Spleen (tissue), 11 donors: ENCODE data around the gene ALDH1L1. TPM values are rescaled to one million over a fixed set of nuclear protein-coding genes. Genes with fewer than 3 reads are reported as not detected.
"Not testable (repeated sequence)": the region's sequence is repeated elsewhere in the genome, so short reads cannot be mapped to it uniquely, and the experiment has no call there.

Source experiments
- DNase-seq: peaks from one replicate; pipeline ENCODE4 v3.0.0-alpha.2; 2020
- H3K27ac ChIP-seq, 8 donors: fragments of 200-600 bp; sonication (generic) in 7 of 8; 1 replicate in 4 of 8; 2 replicates in 4 of 8; pipeline versions ENCODE4 v1.5.0 to v1.8.0; 2016 to 2021; ENCODE audit warnings: inconsistent platforms in 4 of 8, mild to moderate bottlenecking in 4 of 8, moderate library complexity in 1 of 8
- H3K27me3 ChIP-seq, 7 donors: fragments of 200-600 bp; sonication (generic) in 6 of 7; replicated peaks in 1 of 7; 1 replicate in 4 of 7; 2 replicates in 3 of 7; pipeline versions ENCODE4 v1.5.0 to v1.8.0; 2016 to 2021; ENCODE audit warnings: inconsistent platforms in 3 of 7, mild to moderate bottlenecking in 1 of 7
- H3K36me3 ChIP-seq, 6 donors: fragments of 200-600 bp; sonication (generic) in 5 of 6; 1 replicate in 4 of 6; 2 replicates in 2 of 6; pipeline versions ENCODE4 v1.5.0 to v1.8.0; 2016 to 2021; ENCODE audit warnings: inconsistent platforms in 2 of 6
- H3K4me1 ChIP-seq, 6 donors: fragments of 200-600 bp; sonication (generic) in 5 of 6; 1 replicate in 3 of 6; 2 replicates in 3 of 6; pipeline versions ENCODE4 v1.5.0 to v1.8.0; 2016 to 2021; ENCODE audit warnings: inconsistent platforms in 3 of 6
- H3K4me3 ChIP-seq, 8 donors: fragments of 200-600 bp; sonication (generic) in 7 of 8; 1 replicate in 4 of 8; 2 replicates in 4 of 8; pipeline versions ENCODE4 v1.5.0 to v1.8.0; 2016 to 2021; ENCODE audit warnings: inconsistent platforms in 4 of 8, mild to moderate bottlenecking in 4 of 8, moderate library complexity in 2 of 8
- H3K9me3 ChIP-seq, 8 donors: fragments of 200-600 bp; sonication (generic) in 7 of 8; 1 replicate in 4 of 8; 2 replicates in 4 of 8; pipeline versions ENCODE4 v1.5.0 to v1.8.0; 2016 to 2021; ENCODE audit warnings: inconsistent platforms in 4 of 8
- CTCF ChIP-seq, 11 experiments: fragments of 200-600 bp in 7 of 11; fragments of 450-650 bp in 4 of 11; sonication (generic) in 4 of 11; IDR thresholded peaks in 8 of 11; conservative IDR thresholded peaks in 3 of 11; 1 replicate in 7 of 11; 2 replicates in 4 of 11; pipeline versions ENCODE4 v1.4.0 to v1.8.0; 2016 to 2021; ENCODE audit warnings: antibody characterized with exemption in 11 of 11, inconsistent platforms in 4 of 11, mild to moderate bottlenecking in 1 of 11
- POLR2A ChIP-seq, 3 donors: fragments of 450-650 bp; IDR thresholded peaks; one replicate each; pipeline ENCODE4 v1.5.1; 2017; ENCODE audit warnings: antibody characterized with exemption in 3 of 3, mild to moderate bottlenecking in 1 of 3
- POLR2AphosphoS5 ChIP-seq, 3 donors: sonication (generic); formaldehyde crosslinking; IDR thresholded peaks; one replicate each; pipeline ENCODE4 v1.5.1; 2017; ENCODE audit warnings: antibody characterized with exemption in 3 of 3
- WGBS, 5 donors: extraction: QIAGEN DNeasy Blood & Tissue Kit in 3 of 5; methylation state at CpG; one replicate each; pipeline versions ENCODE4 v1.1.5 to v1.1.7; 2013 to 2018; 5-methylcytosine and 5-hydroxymethylcytosine counted together
- intact Hi-C: fragments of 100-400 bp; cut with DNase I; formaldehyde crosslinking; loops from one replicate; pipeline ENCODE4 v1.15.0; 2023; ENCODE audit warnings: low total_unique reads
- polyA plus RNA-seq, 3 donors: library from polyadenylated mRNA; stranded (reverse); fragments of 200-250 nt; gene quantifications; one replicate each; pipeline ENCODE4 v1.2.1, GENCODE V29; 2013
- total RNA-seq, 7 donors: library from RNA; depleted of rRNA in 3 of 7; stranded (reverse); fragments of >200 nt in 3 of 7; fragmentation: NEBNext Ultra II Directional in 4 of 7; extraction: Animal tissue kit (Norgen Biotek cat#: 25700) in 4 of 7; gene quantifications; one replicate each; pipeline versions ENCODE4 v1.1.0 to v1.2.1, GENCODE V29; 2016 to 2021
- donor health status: healthy with polysubstance abuse.
- donor health status: DM: no; HTN: no; CAD: no; lungs with moderate emphysema.
- donor health status: DM: no; HTN: no; CAD: no.
- donor health status: Bipolar disorder and iron deficiency.
- donor health status: healthy.
- donor health status: DM: no; HTN: no; CAD: no.
- donor health status: DM: yes; HTN: yes; CAD: no.

Gene ALDH1L1
- total and polyA plus RNA-seq, 10 donors = 0.09 to 1.3 (median 0.29) TPM; not detected in 3

- Histone ChIP-seq H3K4me3 (no peak overlapping the region), H3K27me3 (no peaks in the 10 kb centered on the region), H3K4me1 (peaks cover 0 to 8% (median 3%) of the 10 kb centered on the region in 6 donors), H3K36me3 (peaks cover 0 to 13% (median 0%) of the 10 kb centered on the region in 6 donors), H3K9me3 (peaks cover 0 to 18% (median 16%) of the 10 kb centered on the region in 8 donors), H3K27ac (no peak overlapping the region)
- intact Hi-C loops = no loop called here
- TF ChIP-seq POLR2AphosphoS5 (IDR thresholded peaks at IDR 0.05) (no peak), CTCF (IDR thresholded peaks at IDR 0.05 in 8 of 11, conservative IDR thresholded peaks at IDR 0.05 in 3 of 11) (no peak), POLR2A (IDR thresholded peaks at IDR 0.05) (no peak)
- no peak for DNase-seq
- WGBS, 5 donors = 92 to 98% (median 96%) methylated on average over 11 of the region's 11 CpGs
Measured at GRCh38 chr3:126077754-126078153, 102.6 kb downstream of the ALDH1L1 start.

- H3K36me3 ChIP-seq = peaks cover 0 to 13% (median 0%) of the 10 kb centered on the region in 6 donors
- no peak overlapping the region for H3K4me3 ChIP-seq
- peaks cover 0 to 21% (median 16%) of the 10 kb centered on the region in 8 donors for H3K9me3 ChIP-seq
- no peaks in the 10 kb centered on the region for H3K27me3 ChIP-seq
- H3K27ac ChIP-seq = no peak overlapping the region
- no peaks in the 10 kb centered on the region for H3K4me1 ChIP-seq
- intact Hi-C loops = no loop called here
- TF ChIP-seq POLR2AphosphoS5 (IDR thresholded peaks at IDR 0.05) (no peak), CTCF (IDR thresholded peaks at IDR 0.05 in 8 of 11, conservative IDR thresholded peaks at IDR 0.05 in 3 of 11) (no peak), POLR2A (IDR thresholded peaks at IDR 0.05) (no peak)
- DNase-seq = no peak
Measured at GRCh38 chr3:126076140-126076539, 104.2 kb downstream of the ALDH1L1 start.

- DNase-seq = no peak
- intact Hi-C loops = no loop called here
- no peak overlapping the region for H3K27ac ChIP-seq
- peaks cover 0 to 21% (median 13%) of the 10 kb centered on the region in 8 donors for H3K9me3 ChIP-seq
- H3K4me1 ChIP-seq = no peaks in the 10 kb centered on the region
- no peak overlapping the region for H3K4me3 ChIP-seq
- H3K36me3 ChIP-seq = peaks cover 0 to 37% (median 3%) of the 10 kb centered on the region in 6 donors
- no peaks in the 10 kb centered on the region for H3K27me3 ChIP-seq
- 92 to 96% (median 93%) methylated on average over 6 to 10 of the region's 10 CpGs for WGBS, 5 donors
- no peak for TF ChIP-seq POLR2A (IDR thresholded peaks at IDR 0.05)
- TF ChIP-seq POLR2AphosphoS5 (IDR thresholded peaks at IDR 0.05) = no peak
- TF ChIP-seq CTCF (IDR thresholded peaks at IDR 0.05 in 8 of 11, conservative IDR thresholded peaks at IDR 0.05 in 3 of 11) = no peak
Measured at GRCh38 chr3:126070146-126070545, 110.2 kb downstream of the ALDH1L1 start.

- Histone ChIP-seq H3K4me1 (no peaks in the 10 kb centered on the region), H3K27me3 (no peaks in the 10 kb centered on the region), H3K9me3 (peaks cover 0 to 6% (median 2%) of the 10 kb centered on the region in 8 donors), H3K36me3 (peaks cover 0 to 42% (median 3%) of the 10 kb centered on the region in 6 donors), H3K27ac (no peak overlapping the region), H3K4me3 (no peak overlapping the region)
- no peak for DNase-seq
- intact Hi-C loops = no loop called here
- whole genome bisulfite sequencing, 5 donors = 94 to 100% (median 96%) methylated on average over 4 to 8 of the region's 8 CpGs
- TF ChIP-seq POLR2AphosphoS5 (IDR thresholded peaks at IDR 0.05) (no peak), POLR2A (IDR thresholded peaks at IDR 0.05) (no peak), CTCF (IDR thresholded peaks at IDR 0.05 in 8 of 11, conservative IDR thresholded peaks at IDR 0.05 in 3 of 11) (no peak)
Measured at GRCh38 chr3:126067959-126068358, 112.4 kb downstream of the ALDH1L1 start.

- DNase-seq, H3K4me1 ChIP-seq, H3K4me3 ChIP-seq, intact Hi-C loops, H3K9me3 ChIP-seq, H3K27me3 ChIP-seq, H3K27ac ChIP-seq: not testable (repeated sequence)
- 91 to 98% (median 96%) methylated on average over 6 of the region's 6 CpGs for WGBS, 5 donors
- H3K36me3 ChIP-seq = peaks cover 0 to 40% (median 3%) of the 10 kb centered on the region in 6 donors
Measured at GRCh38 chr3:126066676-126067075, 113.7 kb downstream of the ALDH1L1 start.
